HG02938 (cell line): ENCODE data around the gene TAF5.
"Not testable (repeated sequence)": the region's sequence is repeated elsewhere in the genome, so short reads cannot be mapped to it uniquely, and the experiment has no call there.

Experiments
- ATAC-seq: cut with Tn5 transposase; IDR thresholded peaks from one replicate; pipeline ENCODE4 v1.9.1; 2021; ENCODE audit warnings: mild to moderate bottlenecking, moderate library complexity; ENCODE audit not compliant: unreplicated experiment

The TAF5 gene

DNA sequence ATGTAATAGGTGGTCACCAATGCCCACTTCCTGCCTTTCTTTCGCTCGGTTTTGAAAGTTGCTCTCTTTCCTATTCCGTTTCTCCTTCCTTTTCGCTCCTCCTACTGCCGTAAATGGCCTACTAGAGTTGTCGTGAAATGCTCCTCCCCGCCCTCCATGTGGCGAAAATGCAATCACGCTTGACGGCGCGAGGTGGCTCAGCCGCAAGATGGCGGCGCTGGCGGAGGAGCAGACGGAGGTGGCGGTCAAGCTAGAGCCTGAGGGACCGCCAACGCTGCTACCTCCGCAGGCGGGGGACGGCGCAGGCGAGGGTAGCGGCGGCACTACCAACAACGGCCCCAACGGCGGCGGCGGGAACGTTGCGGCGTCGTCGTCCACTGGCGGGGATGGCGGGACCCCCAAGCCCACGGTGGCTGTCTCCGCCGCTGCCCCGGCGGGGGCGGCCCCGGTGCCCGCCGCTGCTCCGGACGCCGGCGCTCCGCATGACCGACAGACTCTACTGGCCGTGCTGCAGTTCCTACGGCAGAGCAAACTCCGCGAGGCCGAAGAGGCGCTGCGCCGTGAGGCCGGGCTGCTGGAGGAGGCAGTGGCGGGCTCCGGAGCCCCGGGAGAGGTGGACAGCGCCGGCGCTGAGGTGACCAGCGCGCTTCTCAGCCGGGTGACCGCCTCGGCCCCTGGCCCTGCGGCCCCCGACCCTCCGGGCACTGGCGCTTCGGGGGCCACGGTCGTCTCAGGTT is at the start of gene TAF5:
Gene TAF5 (plus strand): TSS at position 195 of the 737 bp plus-strand sequence. CDS start 14 bp downstream, at position 209.
- ATAC-seq: peak; percentile 55

DNA sequence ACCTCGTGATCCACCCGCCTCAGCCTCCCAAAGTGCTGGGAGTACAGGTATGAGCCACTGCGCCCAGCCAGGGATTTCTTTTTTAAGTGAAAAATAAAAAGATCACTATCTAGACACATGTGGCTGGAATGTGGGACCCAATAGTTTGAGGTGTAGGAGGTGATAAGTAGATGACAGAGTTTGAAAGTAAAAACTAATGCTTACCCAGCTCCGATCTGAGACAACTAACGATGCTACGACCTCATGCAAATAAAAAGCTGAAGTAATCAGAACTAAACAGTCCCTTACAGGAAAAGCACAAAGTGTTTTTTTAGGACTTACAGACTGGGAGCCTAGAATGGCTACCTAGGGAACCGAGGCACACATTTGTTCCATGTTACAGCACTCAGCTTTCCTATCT is 39.9 kb upstream of the TAF5 start:
- no peak for ATAC-seq

DNA sequence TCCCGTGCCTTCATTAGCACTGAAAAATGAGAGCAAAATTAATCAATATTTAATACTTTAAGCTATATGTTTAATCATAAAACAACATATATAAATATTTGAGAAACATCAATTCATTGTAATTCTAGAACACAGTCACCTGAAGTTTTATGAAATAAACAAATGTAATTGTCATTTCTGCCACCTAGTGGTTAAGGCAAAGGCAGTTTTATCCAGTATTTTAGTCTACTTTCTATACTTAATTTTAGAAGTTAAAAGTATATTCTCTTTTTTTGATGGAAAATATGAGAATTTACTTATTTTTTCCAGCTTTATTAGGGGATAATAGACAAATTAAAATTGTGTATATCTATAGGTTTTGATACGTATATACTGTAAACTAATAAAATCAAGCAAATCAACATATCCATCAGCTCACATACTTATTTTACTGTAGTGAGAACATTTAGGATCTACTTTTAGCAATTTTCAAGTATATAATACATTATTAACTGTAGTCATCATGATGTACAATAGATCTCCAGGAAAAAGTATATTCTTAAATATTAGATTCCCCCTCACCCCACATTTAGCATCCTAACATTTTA is 33.7 kb upstream of the TAF5 start:
- ATAC-seq: no peak

DNA sequence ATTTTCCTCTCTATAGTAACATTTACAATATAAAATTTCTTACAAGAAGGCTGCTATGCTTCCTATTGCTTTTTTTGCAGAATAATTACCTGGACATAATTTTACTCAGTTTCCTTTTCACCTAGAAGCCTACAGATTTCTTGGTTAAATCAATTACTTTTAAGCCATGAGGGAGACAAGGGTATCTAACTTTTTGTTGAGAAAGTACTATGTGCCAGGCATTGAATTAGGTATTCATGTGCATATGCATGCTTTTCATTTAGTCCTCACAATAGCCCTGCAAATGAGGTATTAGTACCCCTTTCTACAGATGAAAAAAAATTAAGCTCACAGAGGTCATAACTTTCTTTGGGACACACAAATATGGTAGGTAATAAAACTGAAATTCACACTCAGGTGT is 33.2 kb upstream of the TAF5 start:
- no peak for ATAC-seq

DNA sequence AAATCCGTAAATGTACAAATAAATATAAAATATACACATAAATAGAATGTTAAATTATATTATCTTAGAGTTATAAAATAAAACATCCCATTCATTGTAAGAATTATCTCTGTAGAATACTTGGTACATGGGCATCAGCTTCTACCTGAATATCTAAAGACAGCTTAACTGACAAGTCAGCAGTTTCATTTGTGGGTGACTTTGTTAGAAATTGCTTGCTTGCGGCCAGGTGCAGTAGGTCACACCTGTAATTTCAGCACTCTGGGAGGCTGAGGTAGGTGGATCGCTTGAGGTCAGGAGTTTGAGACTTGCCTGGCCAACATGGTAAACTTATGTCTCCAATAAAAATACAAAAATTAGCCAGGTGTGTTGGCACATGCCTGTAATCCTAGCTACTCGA is 31.4 kb upstream of the TAF5 start:
- ATAC-seq: no peak

DNA sequence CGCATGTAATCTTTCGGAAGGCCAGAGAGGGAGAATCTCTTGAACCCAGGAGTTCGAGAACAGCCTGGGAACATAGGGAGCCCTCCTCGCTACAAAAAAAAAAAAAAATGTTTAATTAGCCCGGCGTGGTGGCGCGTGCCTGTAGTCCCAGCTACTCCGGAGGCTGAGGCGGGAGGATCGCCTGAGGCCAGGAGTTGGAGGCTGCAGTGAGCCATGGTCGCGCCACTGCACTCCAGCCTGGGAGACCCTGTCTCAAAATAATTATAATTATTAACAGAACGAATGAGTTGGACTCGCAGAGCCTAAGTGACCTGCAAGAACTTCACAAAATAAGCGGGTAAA is 17.6 kb upstream of the TAF5 start:
- no peak for ATAC-seq

DNA sequence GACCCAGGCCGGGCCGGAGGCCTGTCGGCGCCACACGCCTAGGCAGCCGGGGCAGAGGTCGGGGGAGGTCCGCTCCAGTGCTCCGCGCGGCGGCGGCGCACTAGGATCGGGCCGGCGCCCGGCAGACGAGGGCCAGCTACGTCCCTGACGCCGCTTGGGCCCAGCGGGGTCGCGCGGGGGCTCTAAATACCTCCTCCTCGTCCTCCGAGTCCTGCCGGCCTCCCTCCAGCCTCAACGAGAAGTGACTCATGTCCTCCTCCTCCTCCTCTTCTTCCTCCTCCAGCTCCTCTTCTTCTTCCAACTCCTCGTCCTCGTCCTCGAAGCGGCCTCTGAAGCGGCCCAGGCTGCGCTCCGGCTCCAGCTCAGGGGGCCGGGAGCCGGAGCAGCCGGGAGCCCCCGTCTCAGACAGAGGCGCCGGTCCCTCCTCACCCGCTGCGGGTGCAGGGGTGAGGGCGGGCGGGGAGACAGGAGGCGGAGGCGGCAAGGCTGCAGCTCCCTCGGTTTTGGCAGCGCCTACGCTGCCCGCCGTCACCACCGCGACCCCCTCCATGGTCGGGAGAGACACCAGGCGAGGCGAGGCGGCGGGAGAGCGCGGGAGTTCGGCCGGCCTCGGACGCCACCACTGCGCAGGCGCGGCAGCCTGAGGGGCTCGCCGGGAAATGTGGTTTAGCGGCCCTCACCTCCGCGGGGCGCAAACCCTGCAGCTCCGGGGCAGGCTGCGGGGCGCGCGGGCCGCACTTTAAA is 17.1 kb upstream of the TAF5 start, which contains the start of gene PCGF6:
Gene PCGF6 (minus strand): TSS at position 624 of the 744 bp plus-strand sequence. CDS start 74 bp downstream, at position 550.
- peak; percentile 75 for ATAC-seq

DNA sequence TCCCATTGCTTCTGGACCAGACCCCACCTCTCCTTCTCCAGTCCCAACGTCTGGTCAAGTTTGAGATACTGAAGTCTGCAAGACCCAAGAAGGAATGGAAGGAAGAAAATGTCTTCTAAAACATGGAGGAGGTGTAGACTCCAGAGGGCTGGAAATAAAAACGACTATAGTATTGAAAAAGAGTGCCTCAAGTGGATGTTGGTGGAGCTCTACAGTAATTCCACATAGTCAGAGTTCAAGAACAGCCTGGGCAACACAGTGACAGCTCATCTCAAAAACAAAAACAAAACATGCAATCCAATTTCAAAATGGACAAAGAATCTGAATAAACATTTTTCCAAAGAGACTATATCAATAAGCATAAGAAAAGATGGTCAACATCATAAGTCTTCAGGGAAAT is 14.5 kb upstream of the TAF5 start:
- ATAC-seq: no peak

DNA sequence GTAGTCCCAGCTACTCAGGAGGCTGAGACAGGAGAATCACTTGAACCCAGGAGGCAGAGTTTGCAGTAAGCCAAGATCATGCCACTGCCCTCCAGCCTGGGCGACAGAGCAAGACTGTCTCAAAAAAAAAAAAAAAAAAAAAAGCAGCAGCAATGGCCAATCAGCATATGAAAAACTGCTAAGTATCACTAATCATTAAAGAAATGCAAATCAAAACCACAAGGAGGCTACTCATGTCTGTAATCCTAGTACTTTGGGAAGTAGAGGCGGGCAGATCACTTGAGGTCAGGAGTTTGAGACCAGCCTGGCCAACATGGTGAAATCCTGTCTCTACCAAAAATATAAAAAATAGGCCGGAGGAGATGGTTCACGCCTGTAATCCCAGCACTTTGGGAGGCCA is 13.2 kb upstream of the TAF5 start:
- not testable (repeated sequence) for ATAC-seq

DNA sequence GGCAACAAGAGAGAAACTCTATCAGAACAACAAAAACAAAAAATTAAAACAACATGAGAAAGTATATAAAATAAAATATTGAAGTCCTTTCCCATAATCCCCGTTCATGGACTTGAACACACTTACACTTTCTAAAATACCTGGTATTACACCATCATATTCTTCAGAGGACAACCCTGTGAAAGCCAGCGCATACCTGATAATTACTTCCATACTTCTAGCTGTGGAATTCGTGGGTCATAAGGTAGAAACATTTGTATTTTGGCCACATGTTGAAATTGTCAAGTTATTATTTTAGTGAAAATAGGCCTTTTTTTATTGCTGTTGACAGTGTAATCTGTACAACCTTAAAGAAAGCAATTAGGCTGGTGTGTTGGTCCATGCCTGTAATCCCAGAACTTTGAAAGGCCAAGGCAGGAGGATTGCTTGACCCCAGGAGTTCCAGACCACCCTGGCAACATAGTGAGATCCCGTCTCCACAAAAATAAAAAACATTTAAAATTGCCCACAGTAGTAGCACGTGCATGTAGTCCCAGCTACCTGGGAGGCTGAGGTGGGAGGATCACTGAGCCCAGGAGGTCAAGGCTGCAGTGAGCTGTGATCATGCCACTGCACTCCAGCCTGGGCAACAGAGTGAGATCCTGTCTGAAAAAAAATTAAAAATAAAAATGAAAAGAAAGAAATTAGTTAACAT is 11.7 kb upstream of the TAF5 start:
- no peak for ATAC-seq

DNA sequence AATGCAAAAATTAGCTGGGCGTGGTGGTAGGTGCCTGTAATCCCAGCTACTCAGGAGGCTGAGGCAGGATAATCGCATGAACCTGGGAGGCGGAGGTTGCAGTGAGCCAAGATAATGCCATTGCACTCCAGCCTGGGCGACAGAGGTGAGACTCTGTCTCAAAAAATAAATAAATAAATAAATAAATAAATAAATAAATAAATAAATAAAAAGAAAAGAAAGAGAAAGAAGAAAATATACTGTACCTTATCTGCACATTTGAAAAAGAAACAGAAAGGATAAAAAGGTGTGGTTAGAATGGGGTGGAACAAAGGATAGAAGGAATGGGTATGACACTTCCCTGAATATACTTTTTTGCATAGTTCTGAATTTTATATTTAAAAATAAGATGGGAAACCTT is 8.3 kb upstream of the TAF5 start:
- ATAC-seq: not testable (repeated sequence)

DNA sequence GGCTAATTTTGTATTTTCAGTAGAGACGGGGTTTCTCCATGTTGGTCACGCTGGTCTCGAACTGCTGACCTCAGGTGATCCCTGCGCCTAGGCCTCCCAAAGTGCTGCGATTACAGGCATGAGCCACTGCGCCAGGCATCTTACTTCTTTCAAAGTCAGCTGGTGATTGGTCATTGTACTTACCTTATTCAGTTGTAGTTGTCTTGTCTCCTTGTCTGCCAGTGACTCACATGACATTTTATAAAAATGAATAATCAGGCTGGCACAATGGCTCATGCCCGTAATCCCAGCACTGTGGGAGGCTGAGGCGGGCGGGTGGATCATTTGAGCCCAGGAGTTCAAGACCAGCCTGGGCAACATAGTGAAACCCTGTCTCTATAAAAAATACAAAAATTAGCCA is 7.0 kb upstream of the TAF5 start:
- ATAC-seq: not testable (repeated sequence)

DNA sequence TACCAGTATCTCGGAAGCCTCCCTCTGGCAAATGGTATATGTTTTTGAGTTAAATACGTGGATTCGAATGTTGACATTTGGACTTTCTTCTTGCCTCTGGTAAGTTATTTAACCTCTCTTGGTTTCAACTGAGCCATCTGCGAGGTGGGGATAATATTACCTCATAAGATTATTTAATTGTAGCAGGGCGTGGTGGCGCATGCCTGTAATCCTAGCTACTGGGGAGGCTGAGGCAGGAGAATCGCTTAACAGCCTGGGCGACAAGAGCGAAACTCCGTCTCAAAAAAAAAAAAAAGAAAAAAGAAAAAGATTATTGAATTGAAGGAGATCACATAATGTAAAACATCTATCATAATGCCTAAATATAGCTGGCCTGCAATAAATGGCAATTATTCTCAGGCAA is 396 bp upstream of the TAF5 start:
- ATAC-seq: no peak

DNA sequence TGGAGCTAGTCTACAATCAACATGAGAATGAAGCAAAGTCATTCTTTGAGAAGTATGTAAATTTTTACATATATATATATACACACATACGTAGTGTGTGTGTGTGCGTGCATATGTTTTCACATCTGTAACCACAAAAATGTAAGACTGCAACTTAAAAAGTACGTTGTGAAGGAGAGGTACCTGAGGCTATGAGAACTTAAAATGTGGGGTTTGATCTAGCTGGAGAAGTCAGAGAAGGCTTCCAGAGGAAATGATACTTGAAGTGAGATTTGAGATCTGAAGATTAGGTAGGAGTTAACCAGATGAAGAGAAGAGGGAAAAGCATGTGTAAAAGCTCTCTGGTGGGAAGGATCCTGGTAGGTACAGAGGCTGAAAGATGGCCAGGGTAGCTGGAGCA is 5.8 kb downstream of the TAF5 start:
- ATAC-seq: no peak

DNA sequence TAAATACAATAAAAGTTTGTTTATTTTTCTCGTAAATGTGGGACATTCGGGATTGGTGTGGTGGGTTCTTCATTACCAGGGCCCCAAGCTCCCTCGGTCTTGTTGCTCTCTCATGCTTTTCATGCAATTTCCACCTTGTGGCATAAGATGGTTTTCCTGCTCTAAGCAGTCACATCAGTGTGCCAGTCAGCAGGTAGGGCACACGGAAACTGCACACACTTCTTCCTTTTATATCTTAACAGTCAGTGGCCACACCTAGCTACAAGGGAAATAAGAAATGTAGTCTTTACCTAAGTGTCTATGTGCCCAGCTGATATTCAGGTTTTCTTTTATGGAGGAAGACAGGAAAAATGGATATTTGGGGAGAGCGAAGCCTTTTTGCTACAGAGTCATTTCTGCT is 6.5 kb downstream of the TAF5 start:
- ATAC-seq: no peak

DNA sequence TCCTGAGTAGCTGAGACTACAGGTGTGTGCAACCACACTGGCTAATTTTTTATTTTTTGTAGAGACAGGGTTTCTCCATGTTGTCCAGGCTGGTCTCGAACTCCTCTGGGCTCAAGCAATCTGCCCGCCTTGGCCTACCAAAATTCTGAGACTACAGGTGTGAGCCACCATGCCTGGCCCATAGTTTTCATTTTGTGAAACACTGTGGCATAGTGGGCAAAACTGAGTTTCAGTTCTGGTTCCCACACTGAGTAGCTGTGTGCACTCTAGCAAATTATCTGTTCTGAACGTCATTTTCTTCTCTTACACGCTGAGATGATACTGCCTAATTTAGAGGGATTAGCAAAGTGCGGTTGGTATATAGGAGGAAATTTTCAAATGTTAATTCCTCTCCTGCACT is 15.0 kb downstream of the TAF5 start:
- no peak for ATAC-seq

DNA sequence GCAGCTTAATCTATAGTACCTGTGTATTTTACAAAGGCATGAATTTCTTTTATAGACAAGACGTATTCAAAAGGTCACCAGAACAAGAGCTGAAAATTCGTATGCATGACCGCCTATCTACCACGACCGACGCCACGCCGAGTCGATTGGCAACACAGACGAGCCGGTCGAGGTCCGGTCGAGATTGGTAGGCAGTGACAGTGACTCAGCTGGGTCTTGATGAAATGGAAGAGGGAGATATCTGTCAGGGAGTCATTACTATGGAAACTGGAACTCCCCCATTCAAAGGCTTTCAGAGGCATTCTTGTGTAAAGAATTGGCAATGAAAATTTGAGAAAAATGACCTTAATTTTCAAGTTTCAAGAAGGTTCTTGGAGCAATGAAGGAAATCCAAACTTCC is 26.4 kb downstream of the TAF5 start:
- no peak for ATAC-seq

DNA sequence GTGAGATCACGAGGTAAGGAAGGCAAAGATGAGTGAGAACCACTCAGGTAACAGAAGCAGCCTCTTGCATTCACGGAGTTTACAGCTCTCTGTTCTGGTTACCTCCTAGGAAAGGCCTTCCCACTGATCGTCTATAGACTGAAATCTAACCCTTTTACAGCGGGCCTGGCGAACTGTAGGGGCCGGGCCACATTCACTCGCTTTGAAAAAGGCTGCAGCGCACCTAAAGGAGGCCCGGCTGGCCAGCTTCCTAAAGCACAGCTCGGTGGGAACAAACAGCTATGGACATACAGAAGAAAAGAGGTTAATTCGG is 27.9 kb downstream of the TAF5 start:
- no peak for ATAC-seq

DNA sequence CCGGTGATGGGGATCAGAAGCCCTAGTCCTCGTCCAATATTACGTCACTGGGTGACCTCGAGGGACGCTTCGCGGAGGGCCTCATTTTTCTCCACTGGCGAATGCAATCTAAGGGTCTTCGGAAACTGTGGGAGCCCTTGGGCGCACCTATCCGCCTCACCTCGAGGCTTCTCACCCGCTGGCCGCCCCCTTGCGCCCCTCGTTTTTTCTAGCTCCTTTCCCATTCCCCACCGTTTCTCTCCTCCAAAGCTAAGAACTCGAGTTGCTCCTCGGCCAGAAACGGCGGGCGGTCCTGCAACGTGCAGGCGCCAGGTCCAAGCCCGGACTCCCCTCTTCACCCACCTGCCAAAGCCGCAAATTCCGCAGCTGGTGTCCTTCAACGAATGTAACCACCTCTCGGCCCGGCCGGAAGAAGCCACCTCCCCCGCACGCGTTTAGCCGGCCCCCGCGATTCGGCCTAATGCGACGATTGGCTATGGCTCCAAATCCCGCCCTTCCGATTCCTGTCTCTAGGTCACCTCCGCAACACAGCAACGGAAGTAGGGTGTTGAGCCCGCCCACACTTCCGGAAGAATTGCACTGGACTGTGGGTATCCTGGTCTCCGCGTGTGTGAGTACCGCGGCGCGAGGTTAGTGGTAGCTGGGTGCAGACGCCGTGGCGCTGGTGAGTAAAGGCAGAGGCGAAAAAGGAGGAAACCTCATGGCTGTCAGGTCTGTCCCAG is 28.5 kb downstream of the TAF5 start, which contains the start of the genes ATP5MK and PDCD11:
Gene ATP5MK (minus strand): TSS at position 409 of the 722 bp plus-strand sequence. CDS start 4,018 bp downstream, outside the sequence.
Gene PDCD11 (plus strand): TSS at position 560 of the 722 bp plus-strand sequence. CDS start 1,801 bp downstream, outside the sequence.
- peak; percentile 97 for ATAC-seq

DNA sequence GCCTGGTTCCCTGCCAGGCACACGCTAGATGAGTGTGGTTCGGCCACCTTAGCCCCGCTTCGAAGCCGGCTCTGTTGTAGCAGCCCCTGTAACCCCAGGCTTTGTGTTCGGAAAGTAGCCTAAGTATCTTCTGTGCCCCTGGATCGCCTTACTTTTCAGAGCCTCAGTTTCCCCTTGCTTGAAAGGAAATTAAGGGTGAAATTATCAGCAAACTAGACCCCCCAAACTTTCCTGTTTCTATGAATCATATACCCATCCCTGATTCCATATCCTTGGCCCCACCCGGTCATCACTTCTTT is 29.0 kb downstream of the TAF5 start:
- ATAC-seq: no peak
